ENCODE results near the gene TEX14.

- no peak for TF ChIP-seq POLR2A (IDR thresholded peaks at IDR 0.05)
- peak in 2 of 4 experiments; percentile 51 to 64 for TF ChIP-seq CTCF (IDR thresholded peaks at IDR 0.05)
- TF ChIP-seq POLR2AphosphoS5 (IDR thresholded peaks at IDR 0.05), result no peak
Measured at GRCh38 chr17:58710948-58711552, 19.2 kb upstream of the TEX14 start.
